ENCODE measurements around the gene SLC10A3. TPM values are rescaled to one million over a fixed set of nuclear protein-coding genes. Genes with fewer than 3 reads are reported as not detected.
A peak's percentile ranks its signal among the peaks of the same experiment; 100 is the strongest.

SLC10A3 gene
- total RNA-seq, 2 experiments from 2014 or later = 10.4 to 11.3 TPM

GRCh38 chrX:154519389-154519788 is 29.0 kb upstream of the SLC10A3 start:
- no peak overlapping the region for H3K4me3 Mint-ChIP-seq
- intact Hi-C loops (cut with DNase I, micrococcal nuclease) = no loop called here
- CTCF ChIA-PET = no interaction called here

DNA sequence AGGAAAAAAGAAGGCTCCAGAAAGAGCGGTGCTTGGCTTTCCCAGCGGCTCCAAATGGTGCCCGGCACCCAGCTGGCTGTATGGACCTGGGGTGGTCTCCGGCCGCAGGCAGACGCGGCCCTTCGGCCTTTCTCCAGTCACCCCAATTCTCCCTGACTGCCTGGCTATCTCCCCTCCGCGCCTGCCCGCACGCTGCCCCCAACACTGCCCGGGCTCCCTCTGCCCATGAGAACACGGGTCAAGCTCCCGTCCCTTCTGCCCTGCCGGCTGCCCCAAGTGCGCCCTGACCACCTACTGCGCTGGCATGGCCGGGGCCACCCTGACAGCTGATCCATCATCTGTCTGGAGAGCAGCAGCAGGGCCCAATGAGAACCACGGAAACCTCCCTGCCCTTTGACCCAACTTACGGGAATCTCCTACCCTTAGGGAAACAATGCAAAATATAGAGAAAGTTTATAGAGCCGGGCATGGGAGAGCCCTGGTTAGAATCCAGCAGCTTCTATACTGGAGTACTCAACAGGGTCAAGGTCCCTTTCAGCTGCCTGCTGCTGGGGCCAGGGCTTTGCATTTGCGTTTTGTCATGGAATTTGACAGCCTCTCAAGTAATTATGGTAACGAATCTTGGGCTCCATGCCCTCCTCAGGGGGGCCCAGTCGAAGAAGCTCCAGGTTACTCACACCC is 26.8 kb upstream of the SLC10A3 start:
- H3K27ac Mint-ChIP-seq = peak overlapping the region; percentile 90
- H3K4me3 Mint-ChIP-seq = peak overlapping the region; percentile 81
- intact Hi-C loops (cut with DNase I, micrococcal nuclease) = loop anchor here (1.0 to 2.0 kb wide), 3 partner anchors 10 to 80 kb away; partner anchors contain the start of genes G6PD (in 1 of the 2), GDI1 (in 1 of the 2) and IKBKG (in 1 of the 2)
- peaks cover 23% of the 10 kb centered on the region for H3K4me1 Mint-ChIP-seq
- ChIA-PET CTCF (interaction anchor here (0.6 to 1.5 kb wide), 3 partner anchors 9 to 548 kb away, joined by 3 to 5 read pairs (median 3); no protein-coding TSS in a partner anchor), POLR2A (interaction anchor here (1.3 kb wide), 1 partner anchor 30 kb away, joined by 4 read pairs; the partner anchor contains the start of genes G6PD and IKBKG)
- H3K27me3 Mint-ChIP-seq = no peaks in the 10 kb centered on the region
- no peak for ATAC-seq
- H3K36me3 Mint-ChIP-seq (ENCODE audit: low read depth) = peaks cover 8% of the 10 kb centered on the region
- H3K9me3 Mint-ChIP-seq (ENCODE audit: low read depth) = no peaks in the 10 kb centered on the region
- no peak for DNase-seq

More at GRCh38 chrX:154519389-154519788, 29.0 kb upstream of the SLC10A3 start:
- H3K27ac Mint-ChIP-seq = no peak overlapping the region
- peaks cover 10% of the 10 kb centered on the region for H3K4me1 Mint-ChIP-seq
- POLR2A ChIA-PET = no interaction called here
- ATAC-seq (no peak), DNase-seq (no peak)
- H3K36me3 Mint-ChIP-seq (ENCODE audit: low read depth) = peaks cover 4% of the 10 kb centered on the region
- no peaks in the 10 kb centered on the region for H3K27me3 Mint-ChIP-seq
- H3K9me3 Mint-ChIP-seq (ENCODE audit: low read depth) = no peaks in the 10 kb centered on the region

- Mint-ChIP-seq H3K27me3 (no peaks in the 10 kb centered on the region), H3K4me3 (peak overlapping the region; percentile 81), H3K4me1 (peaks cover 26% of the 10 kb centered on the region), H3K36me3 (ENCODE audit: low read depth) (peaks cover 8% of the 10 kb centered on the region), H3K27ac (peak overlapping the region; percentile 90), H3K9me3 (ENCODE audit: low read depth) (no peaks in the 10 kb centered on the region)
- DNase-seq (peak; percentile 16), ATAC-seq (peak; percentile 1)
- ChIA-PET CTCF (interaction anchor here (0.6 to 1.5 kb wide), 2 partner anchors 10 to 548 kb away, joined by 3 to 5 read pairs; no protein-coding TSS in a partner anchor), POLR2A (interaction anchor here (1.3 kb wide), 1 partner anchor 30 kb away, joined by 4 read pairs; the partner anchor contains the start of genes G6PD and IKBKG)
- intact Hi-C loops (cut with DNase I, micrococcal nuclease) = loop anchor here (1.0 to 2.0 kb wide), 15 partner anchors 11 to 722 kb away; partner anchors contain the start of genes IKBKG (in 2 of the 2), LAGE3 (in 2 of the 2), DKC1 (in 1 of the 2) and G6PD (in 1 of the 2)
These were observed 26.2 kb upstream of the SLC10A3 start for GRCh38 chrX:154516656-154517100.

DNA sequence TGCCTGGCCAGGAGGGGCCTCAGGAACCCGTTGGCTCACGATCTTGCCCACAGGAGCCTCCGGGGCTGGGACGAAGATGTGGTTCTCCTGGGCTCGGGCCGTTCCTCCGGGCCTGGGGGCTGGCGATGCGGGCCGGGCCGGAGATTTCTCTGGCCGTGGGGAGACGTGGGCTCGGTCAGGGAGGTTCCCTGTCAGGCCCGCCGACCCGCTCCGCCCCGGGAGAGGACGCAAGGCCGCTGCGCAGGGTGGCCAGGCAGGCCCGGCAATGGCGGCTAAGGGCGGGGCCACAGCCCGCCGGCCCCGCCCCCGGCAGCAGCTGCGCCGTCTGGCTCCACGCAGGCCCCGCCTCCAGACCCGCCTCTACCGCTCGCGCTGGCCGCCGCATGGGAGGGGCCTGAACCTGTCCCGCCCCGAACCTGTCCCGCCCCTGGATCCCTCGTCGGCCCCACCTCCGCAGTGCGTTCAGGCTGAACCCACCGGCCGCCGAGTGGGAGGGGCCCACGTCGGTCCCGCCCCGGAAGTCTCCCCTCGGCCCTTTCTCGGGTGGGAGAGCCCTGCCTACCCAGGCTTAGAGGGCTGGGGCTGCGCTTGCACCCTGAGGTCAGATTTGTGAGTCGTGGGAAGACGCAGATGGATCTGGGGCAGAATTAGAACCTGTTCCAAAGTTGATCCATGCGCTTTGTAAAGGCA is 25.7 kb upstream of the SLC10A3 start, which contains the start of gene FAM3A:
TSS of gene FAM3A (minus strand) at position 267 of the 690 bp plus-strand sequence. CDS start 460 bp downstream, outside the sequence.
- intact Hi-C loops (cut with DNase I, micrococcal nuclease) = loop anchor here (1.0 to 2.0 kb wide), 14 partner anchors 26 to 722 kb away; partner anchors contain the start of genes IKBKG (in 2 of the 2), LAGE3 (in 2 of the 2), DKC1 (in 1 of the 2) and G6PD (in 1 of the 2)
- peaks cover 30% of the 10 kb centered on the region for H3K4me1 Mint-ChIP-seq
- CTCF ChIA-PET = interaction anchor here (1.5 kb wide), 1 partner anchor 11 kb away, joined by 5 read pairs; no protein-coding TSS in a partner anchor

DNA sequence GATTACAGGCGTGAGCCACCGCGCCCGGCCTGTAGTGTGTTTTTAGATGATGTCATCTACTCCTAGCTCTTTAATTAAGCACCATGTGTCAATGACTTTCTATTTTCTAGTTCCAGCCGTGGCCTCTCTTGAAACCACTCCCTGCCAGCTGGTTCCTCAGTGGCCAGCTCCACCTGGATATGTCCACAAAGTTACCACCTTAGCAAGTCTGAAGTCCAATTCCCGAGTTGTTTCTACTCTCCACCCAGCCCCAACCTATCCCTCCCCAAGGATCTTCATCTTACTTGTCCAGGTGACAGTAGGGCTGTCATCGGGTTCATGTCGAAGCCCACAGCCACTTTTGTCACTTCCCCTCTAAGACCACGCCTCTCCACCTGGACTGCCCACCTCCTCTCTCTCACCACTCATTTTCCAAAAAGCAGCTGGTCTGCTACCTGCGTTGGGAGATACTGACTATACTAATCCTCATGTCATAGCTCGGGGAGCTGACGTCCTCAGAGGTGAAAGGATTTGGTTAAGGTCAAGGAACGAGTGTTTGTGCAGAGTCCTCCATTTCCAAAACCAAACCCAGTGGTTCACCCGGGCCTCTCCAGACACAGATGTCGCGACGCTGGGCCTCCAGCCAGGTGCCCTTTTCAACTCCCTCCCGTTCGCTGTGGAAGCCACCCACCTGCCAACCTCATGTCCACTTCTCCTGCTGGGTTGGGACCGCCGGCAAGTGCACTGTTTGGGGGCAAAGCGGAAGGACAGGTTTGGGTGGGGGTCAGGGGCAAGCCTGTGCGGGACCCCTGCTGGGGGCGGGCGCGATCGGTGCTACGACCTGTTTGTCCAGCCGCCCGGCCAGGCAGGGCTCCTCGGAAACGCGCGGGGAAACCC is 24.9 kb upstream of the SLC10A3 start:
- H3K4me1 Mint-ChIP-seq = peaks cover 34% of the 10 kb centered on the region
- CTCF ChIA-PET = no interaction called here
- H3K27me3 Mint-ChIP-seq = no peaks in the 10 kb centered on the region
- POLR2A ChIA-PET = interaction anchor here (0.6 kb wide), 1 partner anchor 11 kb away, joined by 3 read pairs; no protein-coding TSS in a partner anchor
- H3K9me3 Mint-ChIP-seq (ENCODE audit: low read depth) = no peaks in the 10 kb centered on the region
- intact Hi-C loops (cut with DNase I, micrococcal nuclease) = no loop called here
- DNase-seq (peak; percentile 34), ATAC-seq (no peak)
- H3K27ac Mint-ChIP-seq = peak overlapping the region; percentile 78
- peak overlapping the region; percentile 81 for H3K4me3 Mint-ChIP-seq
- H3K36me3 Mint-ChIP-seq (ENCODE audit: low read depth) = peaks cover 15% of the 10 kb centered on the region

More for the DNA sequence above, 25.7 kb upstream of the SLC10A3 start, which contains the start of gene FAM3A:
- peak; percentile 98 for ATAC-seq
- peak; percentile 97 for DNase-seq
- Mint-ChIP-seq H3K4me3 (peak within 1 kb of the TSS; percentile 81), H3K27me3 (no peaks in the 10 kb centered on the region), H3K27ac (peak within 1 kb of the TSS; percentile 90), H3K9me3 (ENCODE audit: low read depth) (no peaks in the 10 kb centered on the region), H3K36me3 (ENCODE audit: low read depth) (peaks cover 8% of the 10 kb centered on the region)
- POLR2A ChIA-PET = no interaction called here

- DNase-seq = no peak
- intact Hi-C loops (cut with DNase I, micrococcal nuclease) = no loop called here
- no peaks in the 10 kb centered on the region for H3K9me3 Mint-ChIP-seq (ENCODE audit: low read depth)
- ChIA-PET CTCF (no interaction called here), POLR2A (no interaction called here)
- H3K36me3 Mint-ChIP-seq (ENCODE audit: low read depth) = peaks cover 27% of the 10 kb centered on the region
- H3K27me3 Mint-ChIP-seq = no peaks in the 10 kb centered on the region
- peak overlapping the region; percentile 73 for H3K27ac Mint-ChIP-seq
- H3K4me3 Mint-ChIP-seq = peak overlapping the region; percentile 32
- peaks cover 34% of the 10 kb centered on the region for H3K4me1 Mint-ChIP-seq
- ATAC-seq = no peak
These were observed 23.3 kb upstream of the SLC10A3 start for GRCh38 chrX:154513716-154514115.

DNA sequence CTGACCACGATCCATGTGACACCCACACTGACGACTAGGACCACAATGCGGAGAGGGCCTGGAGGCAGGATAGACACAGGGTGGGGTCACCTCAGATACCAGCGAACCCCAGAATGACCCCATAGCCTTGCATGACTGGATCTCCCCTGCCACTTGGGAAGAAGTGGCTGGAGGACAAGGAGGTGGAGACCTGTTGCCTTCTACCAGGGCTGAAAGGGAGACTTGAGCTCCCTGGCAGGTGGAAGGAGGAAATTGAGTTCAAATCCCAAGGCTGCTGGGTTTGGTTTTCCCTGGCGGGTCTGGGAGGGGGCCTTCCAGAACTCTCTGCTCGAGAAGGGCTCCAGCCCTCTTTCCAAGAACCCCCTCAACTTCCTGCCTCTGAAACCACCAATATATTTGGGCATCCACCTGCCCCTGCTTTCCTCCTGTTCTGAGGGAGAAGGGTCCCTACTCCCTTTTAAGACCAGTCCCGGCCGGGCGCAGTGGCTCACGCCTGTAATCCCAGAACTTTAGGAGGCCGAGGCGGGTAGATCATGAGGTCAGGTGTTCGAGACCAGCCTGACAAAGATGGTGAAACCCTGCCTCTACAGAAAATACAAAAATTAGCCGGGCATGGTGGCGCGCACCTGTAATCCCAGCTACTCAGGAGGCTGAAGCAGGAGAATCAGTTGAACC is 22.6 kb upstream of the SLC10A3 start:
- Mint-ChIP-seq H3K27me3 (no peaks in the 10 kb centered on the region), H3K27ac (no peak overlapping the region), H3K4me3 (no peak overlapping the region), H3K9me3 (ENCODE audit: low read depth) (no peaks in the 10 kb centered on the region), H3K36me3 (ENCODE audit: low read depth) (peaks cover 31% of the 10 kb centered on the region), H3K4me1 (peaks cover 34% of the 10 kb centered on the region)
- DNase-seq (no peak), ATAC-seq (no peak)
- POLR2A ChIA-PET = no interaction called here
- CTCF ChIA-PET = no interaction called here
- intact Hi-C loops (cut with DNase I, micrococcal nuclease) = no loop called here

DNA sequence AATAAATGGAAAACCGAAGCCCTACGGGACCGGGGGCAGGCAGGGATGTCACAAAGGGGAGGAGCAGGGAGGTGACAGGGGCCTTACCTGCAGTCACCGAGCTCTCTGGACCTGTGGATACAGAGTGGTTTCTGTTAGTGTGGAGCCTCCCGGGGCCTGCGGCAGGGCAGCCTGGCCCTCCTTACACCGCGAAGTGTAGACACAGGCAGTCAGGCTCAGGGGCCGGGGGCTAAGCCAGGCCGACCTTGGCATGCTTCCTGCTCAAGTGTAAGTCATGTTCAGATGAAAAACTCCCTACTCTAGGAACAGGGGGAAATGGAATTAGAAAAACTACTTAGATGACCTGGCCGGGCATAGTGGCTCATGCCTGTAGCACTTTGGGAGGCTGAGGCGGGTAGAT is 21.3 kb upstream of the SLC10A3 start:
- H3K27me3 Mint-ChIP-seq = no peaks in the 10 kb centered on the region
- no peak overlapping the region for H3K4me3 Mint-ChIP-seq

GRCh38 chrX:154509455-154509854 is 19.0 kb upstream of the SLC10A3 start:
- intact Hi-C loops (cut with DNase I, micrococcal nuclease) = no loop called here
- Mint-ChIP-seq H3K36me3 (ENCODE audit: low read depth) (peaks cover 31% of the 10 kb centered on the region), H3K4me3 (no peak overlapping the region), H3K4me1 (peaks cover 23% of the 10 kb centered on the region), H3K27ac (no peak overlapping the region), H3K9me3 (ENCODE audit: low read depth) (no peaks in the 10 kb centered on the region), H3K27me3 (no peaks in the 10 kb centered on the region)
- CTCF ChIA-PET = no interaction called here
- DNase-seq = no peak
- ATAC-seq = no peak
- POLR2A ChIA-PET = no interaction called here

More for the DNA sequence above, 21.3 kb upstream of the SLC10A3 start:
- Mint-ChIP-seq H3K9me3 (ENCODE audit: low read depth) (no peaks in the 10 kb centered on the region), H3K4me1 (peaks cover 33% of the 10 kb centered on the region), H3K27ac (peak overlapping the region; percentile 31), H3K36me3 (ENCODE audit: low read depth) (peaks cover 32% of the 10 kb centered on the region)
- ChIA-PET CTCF (no interaction called here), POLR2A (no interaction called here)
- ATAC-seq (no peak), DNase-seq (no peak)
- intact Hi-C loops (cut with DNase I, micrococcal nuclease) = no loop called here

GRCh38 chrX:154508384-154508745 is 17.9 kb upstream of the SLC10A3 start:
- ATAC-seq (no peak), DNase-seq (no peak)
- Mint-ChIP-seq H3K4me1 (peaks cover 16% of the 10 kb centered on the region), H3K36me3 (ENCODE audit: low read depth) (peaks cover 27% of the 10 kb centered on the region), H3K4me3 (no peak overlapping the region), H3K27me3 (no peaks in the 10 kb centered on the region), H3K27ac (no peak overlapping the region), H3K9me3 (ENCODE audit: low read depth) (no peaks in the 10 kb centered on the region)
- ChIA-PET CTCF (interaction anchor here (0.6 kb wide), 1 partner anchor 9 kb away, joined by 3 read pairs; no protein-coding TSS in a partner anchor), POLR2A (no interaction called here)
- intact Hi-C loops (cut with DNase I, micrococcal nuclease) = no loop called here

Data from activated CD4-positive, alpha-beta T cell treated with anti-CD3 and anti-CD28 coated beads for 36 hours (primary cell).